ENCODE data around the gene GTF2A1.
"Not testable (repeated sequence)": the region's sequence is repeated elsewhere in the genome, so short reads cannot be mapped to it uniquely, and the experiment has no call there.

GTF2A1 gene

GRCh38 chr14:81220830-81221578 lies at the start of gene GTF2A1:
TSS of gene GTF2A1 (minus strand) at chr14:81220959. CDS start at chr14:81220518, 441 bp downstream.
- peak; percentile 93 for DNase-seq

GRCh38 chr14:81269979-81270375 lies 49.2 kb upstream of the GTF2A1 start:
- no peak for DNase-seq

GRCh38 chr14:81269100-81269978 lies 48.6 kb upstream of the GTF2A1 start:
- DNase-seq: peak; percentile 61

- peak; percentile 53 for DNase-seq
Observed at GRCh38 chr14:81268016-81268416, 47.3 kb upstream of the GTF2A1 start.

- DNase-seq: no peak
Observed at GRCh38 chr14:81265636-81266169, 44.9 kb upstream of the GTF2A1 start.

GRCh38 chr14:81264671-81265070 lies 43.9 kb upstream of the GTF2A1 start:
- DNase-seq: no peak

GRCh38 chr14:81263777-81264410 lies 43.1 kb upstream of the GTF2A1 start:
- no peak for DNase-seq

GRCh38 chr14:81261176-81261575 lies 40.4 kb upstream of the GTF2A1 start:
- no peak for DNase-seq

GRCh38 chr14:81260732-81261131 lies 40.0 kb upstream of the GTF2A1 start:
- no peak for DNase-seq

GRCh38 chr14:81256289-81256960 lies 35.7 kb upstream of the GTF2A1 start:
- DNase-seq: no peak

GRCh38 chr14:81252278-81252677 lies 31.5 kb upstream of the GTF2A1 start:
- DNase-seq: no peak

- DNase-seq: no peak
Observed at GRCh38 chr14:81247271-81247766, 26.6 kb upstream of the GTF2A1 start.

- DNase-seq: no peak
Observed at GRCh38 chr14:81246461-81247270, 25.9 kb upstream of the GTF2A1 start.

- DNase-seq: no peak
Observed at GRCh38 chr14:81245771-81246170, 25.0 kb upstream of the GTF2A1 start.

GRCh38 chr14:81244431-81244830 lies 23.7 kb upstream of the GTF2A1 start:
- DNase-seq: not testable (repeated sequence)

- no peak for DNase-seq
Observed at GRCh38 chr14:81243499-81243898, 22.7 kb upstream of the GTF2A1 start.

- not testable (repeated sequence) for DNase-seq
Observed at GRCh38 chr14:81236849-81237248, 16.1 kb upstream of the GTF2A1 start.

- no peak for DNase-seq
Observed at GRCh38 chr14:81236138-81236537, 15.4 kb upstream of the GTF2A1 start.

- DNase-seq: no peak
Observed at GRCh38 chr14:81235096-81235495, 14.3 kb upstream of the GTF2A1 start.

GRCh38 chr14:81234278-81234677 lies 13.5 kb upstream of the GTF2A1 start:
- no peak for DNase-seq

GRCh38 chr14:81233615-81234014 lies 12.9 kb upstream of the GTF2A1 start:
- DNase-seq: no peak

- no peak for DNase-seq
Observed at GRCh38 chr14:81231540-81231939, 10.8 kb upstream of the GTF2A1 start.
